ENCODE results near the gene NUCB1. TPM values are rescaled to one million over a fixed set of nuclear protein-coding genes. Genes with fewer than 3 reads are reported as not detected.

The NUCB1 gene
- total and polyA plus RNA-seq, 9 of the 15 experiments (the other 6 are each of a cell fraction or from before 2014, with no cell fraction given) = 3.1 to 153 (median 71.7) TPM

GRCh38 chr19:48953990-48954594 is 54.0 kb downstream of the NUCB1 start (continued):
- TF ChIP-seq, protein P1, sequence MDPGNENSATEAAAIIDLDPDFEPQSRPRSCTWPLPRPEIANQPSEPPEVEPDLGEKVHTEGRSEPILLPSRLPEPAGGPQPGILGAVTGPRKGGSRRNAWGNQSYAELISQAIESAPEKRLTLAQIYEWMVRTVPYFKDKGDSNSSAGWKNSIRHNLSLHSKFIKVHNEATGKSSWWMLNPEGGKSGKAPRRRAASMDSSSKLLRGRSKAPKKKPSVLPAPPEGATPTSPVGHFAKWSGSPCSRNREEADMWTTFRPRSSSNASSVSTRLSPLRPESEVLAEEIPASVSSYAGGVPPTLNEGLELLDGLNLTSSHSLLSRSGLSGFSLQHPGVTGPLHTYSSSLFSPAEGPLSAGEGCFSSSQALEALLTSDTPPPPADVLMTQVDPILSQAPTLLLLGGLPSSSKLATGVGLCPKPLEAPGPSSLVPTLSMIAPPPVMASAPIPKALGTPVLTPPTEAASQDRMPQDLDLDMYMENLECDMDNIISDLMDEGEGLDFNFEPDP (CRISPR knock-in tag; IDR thresholded peaks at IDR 0.05) = no peak
- TF ChIP-seq EZH2 (IDR thresholded peaks at IDR 0.05; ENCODE audit: borderline replicate concordance, low read depth, low read length) = no peak
- TF ChIP-seq SMARCA5 (IDR thresholded peaks at IDR 0.05) = peak; percentile 70; the same call in 1 of the 2 replicates
- TF ChIP-seq ZBTB49 (CRISPR knock-in tag; IDR thresholded peaks at IDR 0.05; ENCODE audit: borderline replicate concordance) = no peak
- no peak for TF ChIP-seq BCL6 (CRISPR knock-in tag; IDR thresholded peaks at IDR 0.05)
- TF ChIP-seq TCFL5 (CRISPR knock-in tag; conservative IDR thresholded peaks at IDR 0.05) = no peak
- TF ChIP-seq, protein P2, sequence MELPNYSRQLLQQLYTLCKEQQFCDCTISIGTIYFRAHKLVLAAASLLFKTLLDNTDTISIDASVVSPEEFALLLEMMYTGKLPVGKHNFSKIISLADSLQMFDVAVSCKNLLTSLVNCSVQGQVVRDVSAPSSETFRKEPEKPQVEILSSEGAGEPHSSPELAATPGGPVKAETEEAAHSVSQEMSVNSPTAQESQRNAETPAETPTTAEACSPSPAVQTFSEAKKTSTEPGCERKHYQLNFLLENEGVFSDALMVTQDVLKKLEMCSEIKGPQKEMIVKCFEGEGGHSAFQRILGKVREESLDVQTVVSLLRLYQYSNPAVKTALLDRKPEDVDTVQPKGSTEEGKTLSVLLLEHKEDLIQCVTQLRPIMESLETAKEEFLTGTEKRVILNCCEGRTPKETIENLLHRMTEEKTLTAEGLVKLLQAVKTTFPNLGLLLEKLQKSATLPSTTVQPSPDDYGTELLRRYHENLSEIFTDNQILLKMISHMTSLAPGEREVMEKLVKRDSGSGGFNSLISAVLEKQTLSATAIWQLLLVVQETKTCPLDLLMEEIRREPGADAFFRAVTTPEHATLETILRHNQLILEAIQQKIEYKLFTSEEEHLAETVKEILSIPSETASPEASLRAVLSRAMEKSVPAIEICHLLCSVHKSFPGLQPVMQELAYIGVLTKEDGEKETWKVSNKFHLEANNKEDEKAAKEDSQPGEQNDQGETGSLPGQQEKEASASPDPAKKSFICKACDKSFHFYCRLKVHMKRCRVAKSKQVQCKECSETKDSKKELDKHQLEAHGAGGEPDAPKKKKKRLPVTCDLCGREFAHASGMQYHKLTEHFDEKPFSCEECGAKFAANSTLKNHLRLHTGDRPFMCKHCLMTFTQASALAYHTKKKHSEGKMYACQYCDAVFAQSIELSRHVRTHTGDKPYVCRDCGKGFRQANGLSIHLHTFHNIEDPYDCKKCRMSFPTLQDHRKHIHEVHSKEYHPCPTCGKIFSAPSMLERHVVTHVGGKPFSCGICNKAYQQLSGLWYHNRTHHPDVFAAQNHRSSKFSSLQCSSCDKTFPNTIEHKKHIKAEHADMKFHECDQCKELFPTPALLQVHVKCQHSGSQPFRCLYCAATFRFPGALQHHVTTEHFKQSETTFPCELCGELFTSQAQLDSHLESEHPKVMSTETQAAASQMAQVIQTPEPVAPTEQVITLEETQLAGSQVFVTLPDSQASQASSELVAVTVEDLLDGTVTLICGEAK (IDR thresholded peaks at IDR 0.05) = peak; percentile 31; the same call in 1 of the 2 replicates
- TF ChIP-seq, protein P2 (CRISPR knock-in tag; IDR thresholded peaks at IDR 0.05) = no peak
- no peak for TF ChIP-seq FOXJ2 (tag; IDR thresholded peaks at IDR 0.05)
- no peak for TF ChIP-seq E2F3 (CRISPR knock-in tag; IDR thresholded peaks at IDR 0.05)
- TF ChIP-seq ZNF644 (tag; IDR thresholded peaks at IDR 0.05; ENCODE audit: low read depth) = no peak
- TF ChIP-seq, protein P3, sequence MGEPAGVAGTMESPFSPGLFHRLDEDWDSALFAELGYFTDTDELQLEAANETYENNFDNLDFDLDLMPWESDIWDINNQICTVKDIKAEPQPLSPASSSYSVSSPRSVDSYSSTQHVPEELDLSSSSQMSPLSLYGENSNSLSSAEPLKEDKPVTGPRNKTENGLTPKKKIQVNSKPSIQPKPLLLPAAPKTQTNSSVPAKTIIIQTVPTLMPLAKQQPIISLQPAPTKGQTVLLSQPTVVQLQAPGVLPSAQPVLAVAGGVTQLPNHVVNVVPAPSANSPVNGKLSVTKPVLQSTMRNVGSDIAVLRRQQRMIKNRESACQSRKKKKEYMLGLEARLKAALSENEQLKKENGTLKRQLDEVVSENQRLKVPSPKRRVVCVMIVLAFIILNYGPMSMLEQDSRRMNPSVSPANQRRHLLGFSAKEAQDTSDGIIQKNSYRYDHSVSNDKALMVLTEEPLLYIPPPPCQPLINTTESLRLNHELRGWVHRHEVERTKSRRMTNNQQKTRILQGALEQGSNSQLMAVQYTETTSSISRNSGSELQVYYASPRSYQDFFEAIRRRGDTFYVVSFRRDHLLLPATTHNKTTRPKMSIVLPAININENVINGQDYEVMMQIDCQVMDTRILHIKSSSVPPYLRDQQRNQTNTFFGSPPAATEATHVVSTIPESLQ (CRISPR knock-in tag; IDR thresholded peaks at IDR 0.05) = no peak
- TF ChIP-seq CCAR2 (IDR thresholded peaks at IDR 0.05; ENCODE audit: low read depth, low read length) = no peak
- peak; percentile 49; the same call in 1 of the 2 replicates for TF ChIP-seq SMARCE1 (IDR thresholded peaks at IDR 0.05)
